Pons (tissue), 1 donor: Measurements from ENCODE around the gene NIPSNAP3A.

Experiments used
- DNase-seq: peaks from one replicate; pipeline ENCODE4 v3.0.0-alpha.2; 2016; ENCODE audit warnings: low spot score

Gene NIPSNAP3A

GRCh38 chr9:104808035-104808614 is 60.6 kb downstream of the NIPSNAP3A start:
- peak; percentile 80 for DNase-seq
